GM12874 (cell line): ENCODE results near the gene TNFRSF11A.

Experiments
- CTCF ChIP-seq: IDR thresholded peaks from 2 replicates; pipeline ENCODE4 v1.5.1; 2011; ENCODE audit warnings: low read depth, mild to moderate bottlenecking, control low read depth, low read length, moderate library complexity; ENCODE audit not compliant: insufficient read depth

Gene TNFRSF11A

GRCh38 chr18:62301322-62301721, 23.8 kb upstream of the TNFRSF11A start:
- no peak for TF ChIP-seq CTCF

- no peak for TF ChIP-seq CTCF
Measured at GRCh38 chr18:62312851-62313250, 12.3 kb upstream of the TNFRSF11A start.

- no peak for TF ChIP-seq CTCF
Measured at GRCh38 chr18:62318228-62319180, 6.6 kb upstream of the TNFRSF11A start.

GRCh38 chr18:62321201-62321600, 3.9 kb upstream of the TNFRSF11A start:
- TF ChIP-seq CTCF, result no peak

- no peak for TF ChIP-seq CTCF
Measured at GRCh38 chr18:62323483-62324180, 1.5 kb upstream of the TNFRSF11A start.

GRCh38 chr18:62324181-62324828, 805 bp upstream of the TNFRSF11A start:
- no peak for TF ChIP-seq CTCF
